HG03521 (cell line): ENCODE results near the gene PTPRG.
"Not testable (repeated sequence)": the region's sequence is repeated elsewhere in the genome, so short reads cannot be mapped to it uniquely, and the experiment has no call there.

Experiments
- ATAC-seq: cut with Tn5 transposase; IDR thresholded peaks from one replicate; pipeline ENCODE4 v1.9.1; 2021; ENCODE audit warnings: mild to moderate bottlenecking, moderate library complexity; ENCODE audit not compliant: unreplicated experiment

The PTPRG gene

DNA sequence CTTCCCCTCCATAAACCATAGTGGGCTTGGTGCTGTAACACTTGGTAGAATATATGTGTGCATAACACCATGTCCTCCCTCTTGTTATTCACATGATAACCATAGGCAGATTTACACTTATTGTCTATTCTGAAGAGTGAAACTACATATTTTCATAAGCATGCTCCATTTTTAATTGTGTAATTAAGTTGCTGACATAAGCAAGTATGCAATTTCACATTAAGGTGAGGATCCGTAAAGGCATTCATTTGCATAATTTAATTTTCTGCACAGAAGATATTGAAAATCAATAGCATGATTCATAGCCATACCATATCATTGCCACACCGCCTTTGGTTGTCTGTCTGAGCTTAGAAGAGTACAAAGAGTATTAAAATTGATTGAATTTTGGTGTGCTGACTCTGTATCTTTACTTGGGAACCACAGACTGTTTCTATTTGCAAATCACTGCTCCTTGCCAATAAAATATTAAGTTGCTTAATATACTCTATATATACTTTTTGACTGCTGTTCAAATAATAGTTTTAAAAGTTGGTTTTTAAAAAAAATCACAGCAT lies 182.4 kb downstream of the PTPRG start:
- ATAC-seq = no peak

DNA sequence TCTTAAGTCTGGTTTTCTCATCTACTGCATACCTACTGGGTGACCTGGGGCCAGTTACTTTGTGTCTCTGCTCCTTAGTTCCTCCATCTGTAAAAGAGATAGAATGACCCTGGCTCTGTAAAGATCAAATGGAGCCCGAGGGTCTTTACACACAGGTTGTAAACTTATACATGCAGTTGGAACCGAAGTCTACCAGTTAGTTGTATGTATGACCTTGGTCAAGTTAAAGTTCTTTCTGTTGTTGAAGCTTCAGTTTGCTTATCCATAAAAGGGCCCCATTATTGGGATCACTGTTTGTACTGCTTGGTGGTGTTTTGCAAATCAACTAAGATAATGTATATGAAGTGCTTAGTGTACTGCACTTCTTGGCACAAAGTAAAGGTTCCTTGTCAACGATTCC lies 186.9 kb downstream of the PTPRG start:
- ATAC-seq = no peak

DNA sequence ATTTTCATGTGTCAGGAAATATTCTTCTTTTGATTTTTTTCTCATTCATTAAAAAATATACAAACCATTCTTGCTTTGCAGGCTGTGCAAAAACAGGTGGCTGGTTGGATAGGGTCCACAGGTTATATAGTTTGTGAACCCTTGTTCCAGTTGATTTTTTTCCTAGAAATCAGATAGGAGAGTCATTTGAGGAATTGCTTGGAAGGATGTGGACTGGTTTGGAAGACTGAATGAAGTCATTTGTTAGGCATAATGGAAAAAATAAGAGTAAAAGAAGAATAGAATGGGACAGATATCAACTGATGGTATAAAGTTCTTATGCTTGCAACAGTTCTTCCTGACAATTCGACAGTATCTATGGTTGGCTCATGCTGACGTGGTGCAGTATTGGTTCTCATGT lies 189.4 kb downstream of the PTPRG start:
- ATAC-seq = no peak

DNA sequence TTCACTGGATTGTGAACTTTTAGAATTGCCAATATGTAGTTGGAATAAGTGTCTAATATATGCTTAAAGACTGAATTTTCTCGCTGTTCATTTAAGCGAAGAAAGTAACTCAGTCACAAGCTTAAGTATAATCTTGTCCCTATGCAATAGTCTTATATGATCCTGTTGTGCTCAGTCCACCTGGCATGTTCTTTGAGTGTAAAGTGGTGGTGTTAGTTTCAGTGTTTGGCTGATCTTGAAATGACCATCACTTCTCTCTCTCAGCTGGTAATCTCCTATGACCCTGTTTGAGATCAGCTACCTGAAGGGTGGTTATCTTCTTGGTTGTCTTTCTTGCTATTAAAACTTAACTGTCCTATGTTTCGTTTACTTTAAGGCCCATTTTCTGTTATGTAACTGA lies 197.5 kb downstream of the PTPRG start:
- no peak for ATAC-seq

DNA sequence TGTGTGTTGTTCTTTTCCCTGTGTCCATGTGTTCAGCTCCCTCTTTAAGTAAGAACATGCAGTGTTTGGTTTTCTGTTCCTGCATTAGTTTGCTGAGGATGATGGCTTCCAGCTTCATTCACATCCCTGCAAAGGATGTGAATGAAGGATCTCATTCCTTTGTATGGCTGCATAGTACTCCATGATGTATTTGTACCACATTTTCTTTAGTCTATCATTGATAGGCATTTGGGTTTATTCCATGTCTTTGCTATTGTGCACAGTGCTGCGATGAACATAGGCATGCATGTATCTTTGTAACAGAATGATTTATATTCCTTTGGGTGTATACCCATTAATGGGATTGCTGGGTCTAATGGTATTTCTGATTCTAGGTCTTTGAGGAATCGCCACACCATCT lies 199.4 kb downstream of the PTPRG start:
- ATAC-seq = not testable (repeated sequence)

DNA sequence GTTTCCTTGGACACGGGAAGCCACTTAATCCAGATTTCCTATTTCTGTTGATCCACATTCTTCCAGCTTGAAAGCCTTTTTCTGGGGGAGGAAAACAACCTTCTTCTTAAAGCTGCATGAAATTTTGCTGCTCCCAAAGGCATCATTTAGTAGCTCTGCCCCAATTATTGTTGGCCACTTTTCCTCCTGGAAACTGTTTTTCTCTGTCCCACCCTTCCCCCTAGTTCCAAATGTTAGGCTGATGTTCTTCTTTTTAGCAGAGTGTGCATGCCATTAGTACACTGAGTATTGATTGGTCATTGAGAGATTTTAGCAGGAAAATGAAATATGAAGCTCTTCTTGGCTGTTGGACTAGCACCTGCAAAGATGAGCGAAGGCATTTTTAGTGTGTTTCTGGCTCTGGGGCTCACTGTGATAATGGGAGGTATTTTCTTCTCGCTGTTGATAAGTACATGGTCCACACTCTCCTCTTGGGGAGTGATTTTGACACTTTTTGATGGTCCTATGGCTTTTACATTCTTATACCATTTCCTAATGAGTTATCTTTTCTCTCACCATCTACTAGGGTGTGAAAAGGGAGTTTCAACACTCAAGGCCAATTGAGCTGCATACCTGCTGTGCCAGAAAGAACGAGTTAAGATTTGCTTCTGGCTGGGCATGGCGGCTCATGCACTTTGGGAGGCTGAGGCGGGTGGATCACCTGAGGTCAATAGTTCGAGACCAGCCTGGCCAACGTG lies 200.5 kb downstream of the PTPRG start:
- ATAC-seq = no peak

DNA sequence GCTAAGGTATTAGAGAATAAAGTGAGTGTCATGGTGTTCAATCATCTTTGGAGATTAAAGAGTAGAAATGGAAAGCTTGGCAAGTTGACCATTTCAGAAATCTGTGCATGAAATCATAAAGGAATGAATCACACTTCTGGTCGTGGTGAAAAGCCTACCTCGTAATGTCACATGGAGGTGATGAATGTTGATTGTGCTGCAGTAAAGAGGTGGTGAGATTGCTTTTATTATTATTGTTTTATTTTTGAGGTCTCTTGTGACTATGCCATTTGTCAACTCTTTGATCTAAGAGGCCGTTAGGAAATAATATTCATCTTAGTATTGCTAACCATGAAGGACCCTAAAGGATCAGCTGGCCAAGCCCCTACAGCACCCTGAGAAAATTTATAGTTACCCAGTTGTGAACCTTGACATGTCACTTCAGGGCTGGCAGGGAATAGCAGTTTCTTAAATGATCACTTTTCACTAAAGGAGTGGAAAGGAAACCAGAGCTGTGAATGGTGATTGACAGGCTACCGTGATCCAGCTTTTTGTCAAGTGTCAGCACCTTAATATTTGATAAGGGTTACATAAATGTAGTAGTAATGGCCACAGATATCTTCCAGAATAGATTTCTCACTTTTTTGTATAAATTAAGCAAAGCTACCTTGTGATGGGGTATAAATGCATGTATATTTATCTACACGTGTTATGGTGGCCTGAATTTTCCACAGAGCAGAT lies 203.9 kb downstream of the PTPRG start:
- ATAC-seq = no peak

DNA sequence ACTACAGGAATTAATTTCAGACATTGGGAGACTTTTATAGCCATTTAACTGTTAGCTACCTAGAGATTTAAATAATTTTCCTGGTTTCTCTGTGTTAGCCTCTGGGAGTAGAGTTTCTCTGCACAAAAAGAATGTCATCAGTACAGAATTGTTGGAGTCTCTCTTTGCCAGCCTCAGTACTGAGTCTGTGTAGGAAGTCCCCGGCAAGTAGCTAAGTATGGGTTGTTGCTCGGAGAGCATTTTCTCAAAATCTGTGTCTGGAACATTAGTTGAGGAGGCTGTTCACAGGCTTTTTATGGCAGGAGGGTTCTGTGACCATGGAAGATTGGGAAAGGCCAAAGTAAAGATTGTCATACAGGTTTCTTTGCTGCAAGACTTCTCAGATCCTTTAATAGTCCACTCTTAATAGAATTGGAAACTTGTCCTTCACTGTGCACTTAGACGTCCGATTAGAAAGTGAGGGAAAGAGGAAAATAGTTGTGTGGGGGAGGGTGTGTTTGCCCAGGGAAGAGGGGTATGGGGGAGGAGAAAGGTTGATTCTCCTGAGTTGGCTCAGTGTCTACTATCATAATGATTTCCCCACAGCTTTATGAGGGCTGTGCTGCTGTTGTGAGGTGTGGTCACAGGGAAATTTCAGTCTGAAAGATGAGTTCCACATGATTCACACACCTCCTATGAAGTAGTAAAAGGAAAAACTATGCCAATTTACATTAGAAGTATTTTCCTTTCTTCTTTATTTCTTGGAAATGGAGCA lies 207.1 kb downstream of the PTPRG start:
- ATAC-seq = no peak

DNA sequence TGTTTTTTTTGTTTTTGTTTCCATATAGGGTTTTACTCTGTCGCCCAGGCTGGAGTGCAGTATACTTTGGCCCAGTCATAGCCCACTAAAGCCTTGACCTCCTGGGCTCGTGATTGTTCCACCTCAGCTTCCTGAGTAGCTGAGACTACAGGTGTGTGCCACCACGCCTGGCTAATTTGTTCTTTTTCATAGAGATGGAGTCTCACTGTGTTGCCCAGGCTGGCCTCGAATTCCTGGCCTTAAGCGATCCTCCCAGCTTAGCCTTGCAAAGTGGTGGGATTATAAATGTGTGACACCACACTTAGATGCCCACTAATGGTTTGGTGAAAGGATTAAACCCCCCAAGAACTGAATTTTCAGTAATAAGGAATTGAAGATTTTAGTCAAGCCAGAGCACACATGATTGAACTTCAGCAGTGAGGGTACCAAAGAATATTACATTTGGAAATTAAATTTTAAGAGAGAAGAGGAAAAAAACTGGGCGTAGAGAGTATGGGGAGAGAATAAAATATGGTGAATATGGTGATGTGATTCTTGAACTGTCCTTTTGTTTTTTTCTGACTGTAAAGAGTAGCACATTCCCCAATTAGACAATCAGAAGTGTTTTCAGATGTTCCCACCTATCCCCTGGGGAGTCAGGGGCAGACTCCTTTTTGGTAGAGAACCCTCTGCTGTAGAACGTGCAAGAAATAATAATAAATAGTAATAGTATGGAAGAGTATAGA lies 208.1 kb downstream of the PTPRG start:
- ATAC-seq = no peak

DNA sequence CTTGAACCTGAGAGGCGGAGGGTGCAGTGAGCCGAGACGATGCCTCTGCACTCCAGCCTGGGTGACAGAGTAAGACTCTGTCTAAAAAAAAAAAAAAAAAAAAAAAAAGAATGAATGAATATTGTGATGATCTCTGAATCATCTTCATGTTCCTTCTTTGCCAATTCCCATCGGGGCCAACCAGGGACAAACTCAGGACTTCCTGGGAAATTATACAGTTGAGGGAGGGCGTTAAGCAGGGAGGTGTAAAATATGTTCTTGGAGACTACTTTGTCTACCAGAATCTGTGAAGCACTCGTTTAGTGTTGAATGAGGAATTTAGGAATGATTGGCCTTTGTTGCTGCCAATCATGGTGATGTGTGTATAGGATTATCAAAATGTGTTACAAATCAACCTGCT lies 210.6 kb downstream of the PTPRG start:
- no peak for ATAC-seq

DNA sequence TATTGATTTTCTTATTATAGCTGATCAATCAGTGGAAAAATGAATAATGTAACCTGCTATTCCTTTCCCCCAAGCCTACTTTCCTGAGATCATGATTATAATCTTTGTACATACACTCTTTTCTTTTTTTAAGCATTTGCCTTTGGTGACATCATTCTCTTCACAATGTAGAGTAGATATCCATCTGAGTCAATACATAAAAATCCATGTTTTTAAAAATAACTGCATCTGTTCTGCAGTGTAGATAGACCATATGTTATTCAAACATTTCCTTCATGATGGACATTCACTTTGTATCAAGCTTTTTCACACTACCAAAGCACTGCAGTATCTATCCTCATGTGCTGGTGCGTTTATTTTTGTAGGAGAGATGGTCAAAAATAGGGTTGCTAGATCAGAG lies 211.1 kb downstream of the PTPRG start:
- ATAC-seq = no peak

DNA sequence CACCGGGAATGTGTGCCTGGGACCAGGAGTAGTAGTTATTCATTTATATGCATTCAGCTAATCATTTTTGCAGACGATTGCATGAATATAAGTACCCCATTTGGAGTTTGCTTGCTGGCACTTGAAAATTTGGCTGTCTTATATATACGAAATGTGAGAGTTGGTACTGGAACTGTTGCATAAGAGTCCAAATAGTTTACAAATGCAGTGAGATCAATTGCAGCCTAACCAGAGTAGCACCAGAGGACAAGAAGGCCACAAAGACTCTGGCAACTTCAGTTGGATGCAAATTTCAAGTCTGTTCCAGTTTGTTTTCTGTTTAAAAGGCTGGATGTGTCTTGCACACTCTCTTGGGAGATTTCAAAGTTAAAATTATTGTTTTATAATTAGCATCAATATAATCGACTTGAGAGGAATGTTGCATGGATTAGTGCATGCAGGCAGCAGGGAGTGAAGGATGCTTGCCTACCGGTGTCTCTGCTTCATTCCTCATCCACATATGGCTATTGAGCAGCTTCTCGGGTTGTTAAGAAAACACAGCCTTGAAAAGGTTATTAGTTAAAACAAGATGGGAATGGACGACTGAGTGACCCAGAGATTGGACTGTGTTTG lies 213.0 kb downstream of the PTPRG start:
- ATAC-seq = no peak

DNA sequence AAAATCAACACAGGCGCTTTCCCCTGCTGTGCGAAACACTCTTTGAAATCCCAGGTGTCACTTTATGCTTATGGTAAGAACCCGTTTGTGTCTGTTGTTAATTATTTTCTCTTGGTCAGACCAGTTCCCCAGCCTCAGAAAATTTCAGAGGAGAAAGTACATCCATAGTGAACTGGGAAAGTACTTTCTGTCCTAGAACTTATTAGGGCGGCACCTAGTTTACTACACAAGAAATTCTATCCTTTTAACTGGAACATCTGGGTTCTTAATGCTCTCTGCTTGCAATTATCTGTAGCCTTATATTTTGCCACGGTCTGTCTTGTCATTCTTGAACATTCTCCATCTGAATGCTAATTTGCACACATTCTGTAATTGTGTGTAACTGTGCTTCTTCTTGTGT lies 215.0 kb downstream of the PTPRG start:
- ATAC-seq = no peak

DNA sequence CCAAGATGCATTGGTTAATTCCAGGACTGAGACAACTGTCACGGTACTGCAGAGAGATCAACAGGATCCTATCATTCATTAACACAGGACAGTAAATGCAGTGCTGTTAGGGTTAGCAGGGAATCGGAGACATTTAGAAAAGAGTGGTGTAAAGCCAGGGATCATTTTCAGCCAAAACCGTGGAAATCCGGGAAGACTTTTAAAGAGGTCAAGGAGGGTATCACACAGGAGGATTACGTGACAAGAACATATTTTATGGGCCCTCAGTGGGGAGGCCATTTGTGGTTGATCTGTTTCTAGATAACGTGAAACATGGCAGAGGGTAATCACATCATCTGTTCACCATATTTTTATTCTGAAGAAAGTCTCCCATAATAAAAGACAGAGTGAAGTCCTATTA lies 216.1 kb downstream of the PTPRG start:
- no peak for ATAC-seq

DNA sequence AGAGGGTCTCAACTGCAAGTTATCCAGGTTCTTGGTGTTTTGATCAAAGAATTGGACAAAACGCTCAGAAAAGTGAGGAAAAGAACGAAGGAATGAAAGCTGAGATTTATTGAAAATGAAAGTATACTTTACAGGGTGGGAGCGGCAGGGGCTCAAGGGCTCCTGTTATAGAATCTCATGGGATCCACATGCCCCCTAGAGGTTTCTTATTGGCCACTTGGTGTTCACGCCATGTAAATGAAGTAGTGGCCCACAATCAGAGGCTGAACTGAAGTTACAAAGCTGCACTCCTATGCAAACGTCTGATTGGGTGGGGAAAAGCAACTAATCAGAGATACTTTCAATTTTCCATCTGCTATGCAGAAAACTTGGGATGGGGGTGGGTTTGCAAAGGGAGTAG lies 216.7 kb downstream of the PTPRG start:
- no peak for ATAC-seq

DNA sequence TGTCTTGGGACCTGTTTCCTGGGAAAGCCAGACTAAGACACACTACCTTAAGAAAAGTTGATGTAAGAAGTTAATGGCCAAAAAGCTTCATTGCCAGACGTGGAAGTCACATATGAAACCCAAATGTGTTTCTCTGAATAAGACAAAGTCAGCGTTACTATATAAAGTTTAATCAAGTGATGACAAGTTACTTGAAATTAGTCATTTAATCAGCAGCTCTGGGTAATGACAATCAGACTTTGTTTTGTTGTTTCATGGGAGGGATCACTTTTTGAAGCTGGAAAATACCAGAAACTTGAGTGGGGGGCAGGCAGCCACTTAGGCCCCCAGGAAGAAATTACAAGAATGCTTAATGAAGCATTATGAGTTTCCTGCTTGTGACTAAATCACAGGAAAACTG lies 218.6 kb downstream of the PTPRG start:
- ATAC-seq = no peak

DNA sequence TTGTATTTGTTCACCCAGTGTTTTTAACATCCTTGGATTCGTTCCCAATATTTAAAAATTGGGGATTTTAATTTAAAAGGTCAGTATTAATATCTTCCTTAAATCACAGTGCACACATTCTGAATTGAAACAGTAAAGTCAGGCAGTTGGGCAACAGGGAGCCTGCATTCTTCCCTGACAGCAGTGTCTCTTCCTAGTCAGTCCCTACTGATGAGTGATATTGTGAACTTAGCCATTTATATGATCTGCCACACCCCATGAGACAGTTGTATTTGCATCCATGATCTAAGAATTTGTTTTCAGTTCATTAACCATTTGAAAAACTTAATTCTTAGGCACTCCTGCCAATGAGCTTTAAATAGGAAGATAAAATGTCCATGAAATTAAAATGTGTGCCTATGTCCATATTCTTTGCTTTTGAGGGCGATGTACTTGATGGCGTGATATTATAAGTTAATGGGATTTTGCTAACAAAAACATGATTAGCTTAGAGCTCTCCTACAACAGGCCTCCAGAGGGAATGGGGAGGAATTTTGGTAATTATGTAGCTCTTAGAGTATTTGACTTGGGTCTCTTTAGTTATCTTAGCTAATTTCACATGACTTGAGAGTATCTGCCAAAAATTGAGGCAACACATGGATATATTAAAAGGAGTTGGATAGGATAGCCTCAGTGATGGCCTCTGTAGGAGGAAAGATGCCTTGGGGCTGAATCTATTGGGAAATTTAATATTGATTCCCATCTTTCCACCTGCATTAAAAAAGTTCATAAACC lies 219.3 kb downstream of the PTPRG start:
- no peak for ATAC-seq

DNA sequence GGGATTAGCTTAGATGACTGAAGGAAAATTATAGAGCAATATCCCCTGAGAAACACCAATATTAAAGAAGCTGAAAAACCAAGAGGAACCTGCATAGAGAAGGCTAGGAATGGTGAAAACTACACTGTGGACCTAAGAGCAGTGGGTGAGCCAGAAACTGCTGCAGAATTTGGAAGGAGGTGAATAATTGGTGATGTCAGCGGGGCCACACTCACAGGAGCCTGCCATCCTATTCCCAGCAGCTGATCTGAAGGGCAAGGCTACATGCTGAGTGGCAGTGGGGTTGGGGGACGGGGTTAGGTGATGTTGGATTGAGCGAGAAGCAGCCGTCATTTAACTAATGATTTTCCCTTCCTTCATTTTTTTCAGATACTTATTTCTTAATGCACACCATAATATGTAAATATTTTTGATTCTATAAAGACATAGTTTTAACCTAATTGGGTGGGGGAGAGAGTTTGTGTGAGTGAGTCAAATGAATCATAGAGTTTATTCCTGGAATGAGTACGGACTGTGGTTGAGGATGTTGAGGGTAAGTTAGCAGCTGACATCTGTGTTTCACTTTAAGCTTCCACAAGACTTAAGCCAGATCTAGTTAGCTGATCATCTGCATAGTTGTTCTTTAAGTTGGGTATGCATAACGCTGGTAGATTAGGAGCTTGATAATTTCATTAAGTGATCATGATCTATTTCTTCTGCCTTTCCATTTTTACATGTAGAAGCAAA lies 222.8 kb downstream of the PTPRG start:
- ATAC-seq = no peak
